ENCODE measurements around the gene ZNF519.
"Not testable (repeated sequence)": the region's sequence is repeated elsewhere in the genome, so short reads cannot be mapped to it uniquely, and the experiment has no call there.

The ZNF519 gene

DNA sequence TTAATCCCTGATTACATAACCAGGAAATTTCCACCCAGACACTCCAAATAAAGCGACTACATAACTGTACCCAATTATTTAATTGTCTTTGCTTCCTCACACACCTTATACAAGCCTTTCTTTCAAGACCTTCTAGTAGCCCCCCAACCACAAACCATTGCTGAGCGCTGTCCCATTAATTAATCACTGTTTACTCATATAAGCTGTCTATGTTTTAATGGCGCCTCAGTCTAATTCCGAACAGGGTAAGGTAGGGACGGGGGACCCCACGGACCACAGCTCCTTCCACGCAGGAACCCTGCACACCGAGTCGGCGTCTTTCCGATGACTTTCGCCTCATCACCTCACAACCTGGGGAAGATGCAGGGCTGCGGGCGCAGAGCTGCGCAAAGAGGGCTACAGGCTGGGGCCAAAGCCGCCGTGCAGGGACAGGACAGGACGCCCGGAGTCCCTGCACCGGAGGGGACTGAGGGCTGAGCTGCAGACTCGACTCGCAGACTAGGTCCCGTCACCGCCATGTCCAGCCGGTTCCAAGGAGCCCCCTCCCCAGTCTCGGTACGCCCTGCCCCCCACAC lies 452 bp downstream of the ZNF519 start:
- H3K27me3 ChIP-seq (replicated peaks; ENCODE audit: control insufficient read depth, insufficient read depth, low read length, poor library complexity, severe bottlenecking); DNase-seq; H3K36me3 ChIP-seq (ENCODE audit: control insufficient read depth, insufficient read depth, low read length); H3K9me3 ChIP-seq (ENCODE audit: control insufficient read depth, low read length); H3K4me1 ChIP-seq (ENCODE audit: control insufficient read depth, insufficient read depth, low read length, poor library complexity, severe bottlenecking): not testable (repeated sequence)
- peak overlapping the region; percentile 70 for H3K4me3 ChIP-seq (ENCODE audit: insufficient read depth, low read depth, low read length, poor library complexity, severe bottlenecking)
- peak overlapping the region; percentile 51 for H3K27ac ChIP-seq (ENCODE audit: insufficient read depth, low read length, poor library complexity, severe bottlenecking)

DNA sequence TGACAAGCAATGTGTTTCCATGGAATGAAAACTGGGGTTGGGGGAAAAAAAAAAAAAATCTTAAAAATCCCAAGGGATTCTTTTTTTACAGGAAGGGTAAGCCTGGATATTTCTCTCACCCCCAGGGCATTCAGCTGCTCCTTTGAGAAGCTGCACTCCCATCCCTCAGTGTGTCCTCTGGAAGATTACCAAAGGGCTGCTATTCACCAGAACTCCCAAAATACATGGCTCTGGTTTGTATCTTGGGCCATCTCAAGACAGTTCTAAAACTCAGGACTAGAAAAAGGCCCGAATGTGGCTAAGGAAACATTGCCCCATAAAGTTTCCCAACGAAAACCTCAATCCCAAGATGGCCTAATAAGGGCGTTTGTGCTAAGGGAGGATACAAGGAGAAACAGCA lies 1.4 kb downstream of the ZNF519 start:
- H3K4me3 ChIP-seq (ENCODE audit: insufficient read depth, low read depth, low read length, poor library complexity, severe bottlenecking); H3K9me3 ChIP-seq (ENCODE audit: control insufficient read depth, low read length); H3K4me1 ChIP-seq (ENCODE audit: control insufficient read depth, insufficient read depth, low read length, poor library complexity, severe bottlenecking); H3K27ac ChIP-seq (ENCODE audit: insufficient read depth, low read length, poor library complexity, severe bottlenecking); H3K36me3 ChIP-seq (ENCODE audit: control insufficient read depth, insufficient read depth, low read length); DNase-seq; H3K27me3 ChIP-seq (replicated peaks; ENCODE audit: control insufficient read depth, insufficient read depth, low read length, poor library complexity, severe bottlenecking): not testable (repeated sequence)

DNA sequence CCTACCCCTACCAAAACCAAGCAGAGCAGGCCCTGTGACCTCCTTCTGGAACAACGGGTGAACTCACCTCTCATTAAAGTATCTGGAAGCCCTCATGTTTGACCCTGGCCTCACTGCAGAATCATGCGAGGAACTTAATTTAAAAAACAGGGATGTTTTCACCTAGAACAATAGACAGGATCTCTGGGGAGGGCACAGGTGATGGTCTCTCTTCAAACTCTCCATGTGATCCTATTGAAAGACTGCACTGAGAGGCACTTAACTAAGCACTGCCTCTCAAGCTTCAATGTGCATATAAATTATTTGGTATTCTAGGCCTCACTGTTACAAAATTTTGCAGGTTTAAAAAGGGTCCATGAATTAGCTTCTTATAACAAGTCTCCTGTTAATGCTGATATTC lies 7.5 kb downstream of the ZNF519 start:
- H3K27me3 ChIP-seq (replicated peaks; ENCODE audit: control insufficient read depth, insufficient read depth, low read length, poor library complexity, severe bottlenecking) = no peaks in the 10 kb centered on the region

DNA sequence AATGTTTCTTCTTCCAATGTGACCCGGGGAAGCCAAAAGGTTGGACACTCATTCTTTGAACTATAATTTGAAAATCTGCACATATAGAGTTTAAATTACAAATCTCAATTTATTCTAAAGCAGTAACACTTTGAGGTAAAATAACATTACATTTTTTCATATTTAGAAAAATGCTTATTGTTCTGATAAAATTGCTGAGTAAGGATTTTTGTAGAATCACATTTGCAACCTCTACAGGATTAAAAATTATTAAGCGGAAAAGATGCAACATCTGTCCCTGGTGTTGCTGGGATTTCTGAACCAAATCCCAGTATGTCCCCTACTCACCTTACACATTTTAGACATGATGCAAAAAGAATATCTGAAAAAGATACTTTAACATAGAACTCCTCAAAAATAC lies 10.1 kb downstream of the ZNF519 start:
- H3K4me3 ChIP-seq (ENCODE audit: insufficient read depth, low read depth, low read length, poor library complexity, severe bottlenecking) = no peak overlapping the region
- no peaks in the 10 kb centered on the region for H3K4me1 ChIP-seq (ENCODE audit: control insufficient read depth, insufficient read depth, low read length, poor library complexity, severe bottlenecking)

More for the DNA sequence above, 7.5 kb downstream of the ZNF519 start:
- H3K4me3 ChIP-seq (ENCODE audit: insufficient read depth, low read depth, low read length, poor library complexity, severe bottlenecking) = no peak overlapping the region
- no peaks in the 10 kb centered on the region for H3K9me3 ChIP-seq (ENCODE audit: control insufficient read depth, low read length)
- no peaks in the 10 kb centered on the region for H3K4me1 ChIP-seq (ENCODE audit: control insufficient read depth, insufficient read depth, low read length, poor library complexity, severe bottlenecking)
- no peak for DNase-seq
- H3K36me3 ChIP-seq (ENCODE audit: control insufficient read depth, insufficient read depth, low read length) = no peaks in the 10 kb centered on the region
- no peak overlapping the region for H3K27ac ChIP-seq (ENCODE audit: insufficient read depth, low read length, poor library complexity, severe bottlenecking)

DNA sequence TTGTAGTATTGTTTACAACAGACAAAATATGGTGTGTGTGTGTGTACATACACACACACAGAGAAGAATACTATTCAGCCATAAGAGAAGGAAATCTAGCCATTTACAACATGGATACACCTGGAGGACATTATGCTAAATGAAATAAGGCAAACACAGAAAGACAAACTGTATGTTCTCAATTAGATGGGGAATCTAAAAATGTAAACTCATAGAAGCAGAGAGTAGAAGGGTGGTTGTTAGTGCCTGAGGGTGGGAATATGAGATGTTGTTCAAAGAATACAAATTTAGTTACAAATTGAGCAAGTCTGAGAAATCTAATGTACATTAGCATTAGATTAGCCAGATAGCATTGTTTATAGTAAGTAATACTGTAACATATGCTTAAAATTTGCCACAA lies 11.3 kb downstream of the ZNF519 start:
- Histone ChIP-seq H3K27me3 (replicated peaks; ENCODE audit: control insufficient read depth, insufficient read depth, low read length, poor library complexity, severe bottlenecking) (no peaks in the 10 kb centered on the region), H3K9me3 (ENCODE audit: control insufficient read depth, low read length) (no peaks in the 10 kb centered on the region), H3K36me3 (ENCODE audit: control insufficient read depth, insufficient read depth, low read length) (no peaks in the 10 kb centered on the region), H3K4me3 (ENCODE audit: insufficient read depth, low read depth, low read length, poor library complexity, severe bottlenecking) (no peak overlapping the region), H3K27ac (ENCODE audit: insufficient read depth, low read length, poor library complexity, severe bottlenecking) (no peak overlapping the region), H3K4me1 (ENCODE audit: control insufficient read depth, insufficient read depth, low read length, poor library complexity, severe bottlenecking) (no peaks in the 10 kb centered on the region)
- DNase-seq = no peak

More for the DNA sequence above, 10.1 kb downstream of the ZNF519 start:
- H3K27me3 ChIP-seq (replicated peaks; ENCODE audit: control insufficient read depth, insufficient read depth, low read length, poor library complexity, severe bottlenecking) = no peaks in the 10 kb centered on the region
- no peaks in the 10 kb centered on the region for H3K36me3 ChIP-seq (ENCODE audit: control insufficient read depth, insufficient read depth, low read length)
- H3K9me3 ChIP-seq (ENCODE audit: control insufficient read depth, low read length) = no peaks in the 10 kb centered on the region
- H3K27ac ChIP-seq (ENCODE audit: insufficient read depth, low read length, poor library complexity, severe bottlenecking) = no peak overlapping the region
- no peak for DNase-seq

DNA sequence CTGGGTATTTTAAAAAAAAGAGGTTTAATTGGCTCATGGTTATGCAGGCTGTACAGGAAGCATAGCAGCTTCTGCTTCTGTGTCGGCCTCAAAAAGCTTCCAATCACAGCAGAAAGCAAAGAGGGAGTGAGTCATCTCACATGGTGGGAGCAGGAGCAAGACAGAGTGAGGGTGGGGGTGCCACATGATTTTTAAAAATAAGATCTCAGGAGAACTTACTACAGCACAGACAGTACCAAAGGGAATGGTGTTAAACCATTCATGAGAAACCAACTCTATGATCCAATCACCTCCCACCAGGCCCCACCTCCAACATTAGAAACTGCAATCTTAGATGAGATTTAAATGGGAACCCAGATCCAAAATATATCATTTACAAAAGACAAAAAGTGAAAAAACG lies 14.6 kb downstream of the ZNF519 start:
- Histone ChIP-seq H3K27me3 (replicated peaks; ENCODE audit: control insufficient read depth, insufficient read depth, low read length, poor library complexity, severe bottlenecking) (no peaks in the 10 kb centered on the region), H3K4me1 (ENCODE audit: control insufficient read depth, insufficient read depth, low read length, poor library complexity, severe bottlenecking) (no peaks in the 10 kb centered on the region), H3K36me3 (ENCODE audit: control insufficient read depth, insufficient read depth, low read length) (no peaks in the 10 kb centered on the region), H3K9me3 (ENCODE audit: control insufficient read depth, low read length) (no peaks in the 10 kb centered on the region), H3K4me3 (ENCODE audit: insufficient read depth, low read depth, low read length, poor library complexity, severe bottlenecking) (no peak overlapping the region), H3K27ac (ENCODE audit: insufficient read depth, low read length, poor library complexity, severe bottlenecking) (no peak overlapping the region)
- DNase-seq = no peak

DNA sequence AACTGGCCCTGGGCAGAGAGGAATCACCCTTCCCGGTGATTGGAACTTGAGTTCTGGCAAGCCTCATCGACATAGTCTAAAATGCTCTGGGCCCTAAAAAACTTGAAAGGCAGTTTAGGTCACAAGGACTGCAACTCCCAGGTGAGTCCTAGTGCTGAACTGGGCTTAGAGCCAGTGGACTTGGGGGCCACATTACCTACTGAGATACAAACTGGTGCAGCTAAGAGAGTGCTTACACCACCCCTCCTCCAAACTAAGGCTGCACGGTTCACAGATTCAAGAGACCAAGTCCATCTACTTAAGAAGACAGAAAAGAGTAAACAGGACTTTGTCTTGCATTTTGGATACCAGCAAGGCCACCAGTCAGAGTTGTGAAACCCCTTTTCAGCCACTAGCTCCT lies 25.3 kb downstream of the ZNF519 start:
- H3K27me3 ChIP-seq (replicated peaks; ENCODE audit: control insufficient read depth, insufficient read depth, low read length, poor library complexity, severe bottlenecking) = no peaks in the 10 kb centered on the region
- DNase-seq = no peak
- H3K36me3 ChIP-seq (ENCODE audit: control insufficient read depth, insufficient read depth, low read length) = no peaks in the 10 kb centered on the region
- H3K4me3 ChIP-seq (ENCODE audit: insufficient read depth, low read depth, low read length, poor library complexity, severe bottlenecking) = no peak overlapping the region
- H3K4me1 ChIP-seq (ENCODE audit: control insufficient read depth, insufficient read depth, low read length, poor library complexity, severe bottlenecking) = no peaks in the 10 kb centered on the region
- peaks cover 3% of the 10 kb centered on the region for H3K9me3 ChIP-seq (ENCODE audit: control insufficient read depth, low read length)
- H3K27ac ChIP-seq (ENCODE audit: insufficient read depth, low read length, poor library complexity, severe bottlenecking) = no peak overlapping the region

DNA sequence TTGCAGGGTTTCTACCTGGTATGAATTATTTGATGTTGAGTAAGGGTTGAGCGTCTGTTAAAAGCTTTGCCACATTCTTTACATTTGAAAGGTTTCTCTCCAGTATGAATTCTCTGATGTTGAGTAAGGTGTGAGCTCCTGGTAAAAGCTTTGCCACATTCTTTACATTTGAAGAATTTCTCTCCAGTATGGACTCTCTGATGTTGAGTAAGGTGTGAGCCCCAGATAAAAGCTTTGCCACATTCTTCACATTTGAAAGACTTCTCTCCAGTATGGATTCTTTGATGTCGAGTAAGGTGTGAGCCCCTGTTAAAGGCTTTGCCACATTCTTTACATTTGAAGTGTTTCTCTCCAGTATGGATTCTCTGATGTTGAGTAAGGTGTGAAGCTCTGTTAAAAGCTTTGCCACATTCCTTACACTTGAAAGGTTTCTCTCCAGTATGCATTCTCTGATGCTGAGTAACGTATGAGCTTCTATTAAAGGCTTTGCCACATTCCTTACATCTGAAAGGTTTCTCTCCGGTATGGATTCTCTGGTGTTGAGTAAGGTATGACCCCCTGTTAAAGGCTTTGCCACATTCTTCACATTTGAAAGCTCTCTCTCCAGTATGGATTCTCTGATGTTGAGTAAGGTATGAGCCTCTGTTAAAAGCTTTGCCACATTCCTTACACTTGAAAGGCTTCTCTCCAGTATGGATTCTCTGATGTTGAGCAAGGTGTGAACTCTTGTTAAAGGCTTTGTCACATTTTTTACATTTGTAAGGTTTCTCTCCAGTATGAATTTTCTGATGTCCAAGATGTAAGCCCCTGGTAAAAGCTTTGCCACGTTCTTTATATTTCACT lies 27.1 kb downstream of the ZNF519 start:
- H3K4me3 ChIP-seq (ENCODE audit: insufficient read depth, low read depth, low read length, poor library complexity, severe bottlenecking) = no peak overlapping the region
- H3K36me3 ChIP-seq (ENCODE audit: control insufficient read depth, insufficient read depth, low read length) = no peaks in the 10 kb centered on the region
- peaks cover 3% of the 10 kb centered on the region for H3K9me3 ChIP-seq (ENCODE audit: control insufficient read depth, low read length)
- no peak overlapping the region for H3K27ac ChIP-seq (ENCODE audit: insufficient read depth, low read length, poor library complexity, severe bottlenecking)
- H3K4me1 ChIP-seq (ENCODE audit: control insufficient read depth, insufficient read depth, low read length, poor library complexity, severe bottlenecking) = no peaks in the 10 kb centered on the region
- H3K27me3 ChIP-seq (replicated peaks; ENCODE audit: control insufficient read depth, insufficient read depth, low read length, poor library complexity, severe bottlenecking) = no peaks in the 10 kb centered on the region
- no peak for DNase-seq

DNA sequence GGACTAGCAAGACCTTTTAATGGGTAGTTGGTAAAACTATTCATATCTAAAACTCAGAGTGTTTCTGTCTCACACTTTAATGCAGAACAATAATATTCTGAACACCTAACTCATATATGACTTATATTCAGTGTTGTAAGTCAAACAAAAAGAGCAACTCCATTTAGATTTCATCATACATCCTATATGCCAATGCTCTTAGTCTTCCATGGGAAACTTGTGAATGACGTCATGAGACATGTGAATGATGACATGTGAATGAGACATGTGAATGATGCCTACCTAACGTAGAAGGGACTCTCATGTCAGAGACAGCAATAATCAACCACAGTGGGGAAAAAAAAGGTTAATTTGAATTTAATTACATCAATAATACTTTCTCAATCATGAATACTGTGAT lies 28.0 kb downstream of the ZNF519 start:
- no peaks in the 10 kb centered on the region for H3K27me3 ChIP-seq (replicated peaks; ENCODE audit: control insufficient read depth, insufficient read depth, low read length, poor library complexity, severe bottlenecking)
- peaks cover 3% of the 10 kb centered on the region for H3K9me3 ChIP-seq (ENCODE audit: control insufficient read depth, low read length)
- no peak for DNase-seq
- H3K36me3 ChIP-seq (ENCODE audit: control insufficient read depth, insufficient read depth, low read length) = no peaks in the 10 kb centered on the region
- H3K4me3 ChIP-seq (ENCODE audit: insufficient read depth, low read depth, low read length, poor library complexity, severe bottlenecking) = no peak overlapping the region
- no peaks in the 10 kb centered on the region for H3K4me1 ChIP-seq (ENCODE audit: control insufficient read depth, insufficient read depth, low read length, poor library complexity, severe bottlenecking)
- no peak overlapping the region for H3K27ac ChIP-seq (ENCODE audit: insufficient read depth, low read length, poor library complexity, severe bottlenecking)

DNA sequence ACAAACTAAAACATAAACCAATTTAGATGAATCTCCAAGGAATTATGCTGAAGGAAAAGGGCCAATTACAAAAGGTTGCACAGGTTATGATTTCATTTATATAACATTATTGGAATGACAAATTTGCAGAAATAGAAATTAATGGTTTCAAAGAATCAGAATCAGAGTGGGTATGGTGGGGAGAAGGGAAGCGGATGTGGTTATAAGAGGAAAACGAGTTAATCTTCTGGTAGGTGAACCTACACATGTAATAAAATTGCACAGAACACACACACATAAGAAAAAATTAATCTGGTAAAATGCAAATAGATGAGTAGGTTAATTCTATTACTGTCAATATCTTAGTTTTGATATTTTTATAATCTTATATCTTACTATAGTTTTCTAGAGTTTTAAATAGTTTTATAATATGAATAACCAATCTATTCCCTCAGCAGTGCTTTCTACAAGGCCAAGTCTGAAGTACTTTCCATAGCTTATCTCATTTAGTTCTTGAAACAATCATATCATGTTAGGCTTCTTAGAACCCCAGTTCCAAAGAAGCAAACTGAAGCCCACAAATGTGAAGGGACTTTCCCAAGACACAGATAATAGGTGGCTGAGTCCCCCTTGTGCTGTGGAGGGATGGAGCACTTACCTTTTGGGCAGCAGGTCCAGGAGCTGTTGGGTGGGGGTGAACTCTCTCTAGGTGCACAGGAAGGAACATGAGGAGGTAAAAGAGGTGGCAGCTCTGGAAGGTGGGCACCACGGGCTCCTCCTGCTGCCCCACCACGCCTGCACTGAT lies 31.5 kb downstream of the ZNF519 start:
- Histone ChIP-seq H3K27ac (ENCODE audit: insufficient read depth, low read length, poor library complexity, severe bottlenecking) (no peak overlapping the region), H3K27me3 (replicated peaks; ENCODE audit: control insufficient read depth, insufficient read depth, low read length, poor library complexity, severe bottlenecking) (no peaks in the 10 kb centered on the region), H3K4me3 (ENCODE audit: insufficient read depth, low read depth, low read length, poor library complexity, severe bottlenecking) (no peak overlapping the region), H3K36me3 (ENCODE audit: control insufficient read depth, insufficient read depth, low read length) (no peaks in the 10 kb centered on the region), H3K9me3 (ENCODE audit: control insufficient read depth, low read length) (peaks cover 3% of the 10 kb centered on the region), H3K4me1 (ENCODE audit: control insufficient read depth, insufficient read depth, low read length, poor library complexity, severe bottlenecking) (no peaks in the 10 kb centered on the region)
- no peak for DNase-seq
